IMR-90 (cell line): ENCODE results near the gene OMD. TPM values are rescaled to one million over a fixed set of nuclear protein-coding genes. Genes with fewer than 3 reads are reported as not detected.

Experiments
- ATAC-seq: fragments of 200-7000 bp; cut with Tn5 transposase; 2 replicates; pipeline ENCODE4 v1.9.1; 2020; ENCODE audit warnings: low read depth, mild to moderate bottlenecking, moderate library complexity
- BruUV-seq: library from RNA; stranded (reverse); fragments of 400-500 nt; replicated peaks from 2 replicates; lab custom pipeline; 2021; lab: Mats Ljungman, UMichigan
- CTCF ChIA-PET: fragments of 300-600 bp; formaldehyde crosslinking; extraction: SDS; loops from one replicate; lab custom pipeline; 2021; ENCODE audit warnings: antibody characterized with exemption; lab: Yijun Ruan, JAX
- POLR2A ChIA-PET: fragments of 300-600 bp; sonication (Branson Sonifier 250); formaldehyde crosslinking; loops from one replicate; lab custom pipeline; 2022; ENCODE audit warnings: antibody characterized with exemption; ENCODE audit not compliant: unreplicated experiment; lab: Charles Lee
- DNase-seq: peaks from one replicate; pipeline ENCODE4 v3.0.0; 2013
- H2AFZ ChIP-seq: replicated peaks from 2 replicates; pipeline ENCODE3; 2013; ENCODE audit warnings: low read length, mild to moderate bottlenecking; ENCODE audit not compliant: poor library complexity
- H2AK5ac ChIP-seq: 2 replicates; pipeline ENCODE4 v1.6.1; 2013; ENCODE audit warnings: low read depth, low read length, inconsistent platforms
- H2AK9ac ChIP-seq: replicated peaks from 2 replicates; pipeline ENCODE3; 2013; ENCODE audit warnings: mild to moderate bottlenecking, low read depth, low read length, moderate library complexity; ENCODE audit not compliant: poor library complexity
- H2BK120ac ChIP-seq: 2 replicates; pipeline ENCODE4 v1.6.1; 2013; ENCODE audit warnings: low read depth, low read length, inconsistent platforms
- H2BK15ac ChIP-seq: 3 replicates; pipeline ENCODE4 v1.6.1; 2013; ENCODE audit warnings: low read depth, low read length, inconsistent platforms
- H2BK20ac ChIP-seq: 2 replicates; pipeline ENCODE4 v1.6.1; 2013; ENCODE audit warnings: low read depth, mild to moderate bottlenecking, inconsistent platforms, low read length, moderate library complexity
- H2BK5ac ChIP-seq: 2 replicates; pipeline ENCODE4 v1.6.1; 2013; ENCODE audit warnings: mild to moderate bottlenecking, low read depth, low read length, inconsistent platforms; ENCODE audit not compliant: poor library complexity, severe bottlenecking
- H3K14ac ChIP-seq: replicated peaks from 2 replicates; pipeline ENCODE4 v1.6.1; 2013; ENCODE audit warnings: low read depth, low read length, inconsistent platforms
- H3K18ac ChIP-seq: 2 replicates; pipeline ENCODE4 v1.6.1; 2013; ENCODE audit warnings: low read depth, low read length, control low read depth
- H3K23ac ChIP-seq: 2 replicates; pipeline ENCODE4 v1.6.1; 2013; ENCODE audit warnings: low read depth, low read length, inconsistent platforms
- H3K27ac ChIP-seq: 2 replicates; pipeline ENCODE4 v1.5.1; 2013; ENCODE audit warnings: mild to moderate bottlenecking, control low read depth, low read length; ENCODE audit not compliant: insufficient read depth
- H3K27me3 ChIP-seq: 2 replicates; pipeline ENCODE4 v1.6.1; 2013; ENCODE audit warnings: low read length; ENCODE audit not compliant: control insufficient read depth, insufficient read depth
- H3K36me3 ChIP-seq: 2 replicates; pipeline ENCODE4 v1.6.1; 2013; ENCODE audit warnings: low read length, mixed read lengths; ENCODE audit not compliant: control insufficient read depth, insufficient read depth
- H3K4ac ChIP-seq: 2 replicates; pipeline ENCODE4 v1.6.1; 2013; ENCODE audit warnings: low read depth, low read length, inconsistent platforms
- H3K4me1 ChIP-seq: 2 replicates; pipeline ENCODE4 v1.6.1; 2013; ENCODE audit warnings: low read length, mixed read lengths; ENCODE audit not compliant: control insufficient read depth, insufficient read depth
- H3K4me2 ChIP-seq: 2 replicates; pipeline ENCODE4 v1.6.1; 2013; ENCODE audit warnings: low read depth, mild to moderate bottlenecking, control low read depth, low read length, moderate library complexity
- H3K4me3 ChIP-seq: 2 replicates; pipeline ENCODE4 v1.5.1; 2013; ENCODE audit warnings: low read depth, mild to moderate bottlenecking, control low read depth, low read length, moderate library complexity; ENCODE audit not compliant: insufficient read depth
- H3K56ac ChIP-seq: 2 replicates; pipeline ENCODE4 v1.6.1; 2013; ENCODE audit warnings: low read length, inconsistent platforms; ENCODE audit not compliant: insufficient read depth; ENCODE audit errors: extremely low read depth
- H3K79me1 ChIP-seq, 2 experiments: 2 replicates each; pipeline ENCODE4 v1.6.1; 2013; ENCODE audit warnings: low read length in 2 of 2, inconsistent platforms in 1 of 2, low read depth in 1 of 2
- H3K9ac ChIP-seq: 2 replicates; pipeline ENCODE4 v1.6.1; 2013; ENCODE audit warnings: low read depth, low read length, control low read depth
- H3K9me1 ChIP-seq: 2 replicates; pipeline ENCODE4 v1.6.1; 2013; ENCODE audit warnings: low read length, inconsistent platforms; ENCODE audit not compliant: insufficient read depth
- H3K9me3 ChIP-seq: 2 replicates; pipeline ENCODE4 v1.6.1; 2013; ENCODE audit warnings: low read length; ENCODE audit not compliant: control insufficient read depth, insufficient read depth
- H4K20me1 ChIP-seq: 2 replicates; pipeline ENCODE4 v1.6.1; 2013; ENCODE audit warnings: low read length, inconsistent platforms; ENCODE audit not compliant: insufficient read depth
- H4K5ac ChIP-seq: 2 replicates; pipeline ENCODE4 v1.6.1; 2013; ENCODE audit warnings: mild to moderate bottlenecking, low read depth, low read length, control low read depth
- H4K8ac ChIP-seq, 2 experiments: 2 replicates each; pipeline ENCODE4 v1.6.1; 2013; ENCODE audit warnings: low read depth in 2 of 2, low read length in 2 of 2, control low read depth in 1 of 2, inconsistent platforms in 1 of 2
- H4K91ac ChIP-seq: 2 replicates; pipeline ENCODE4 v1.6.1; 2013; ENCODE audit warnings: low read depth, low read length, inconsistent platforms; ENCODE audit not compliant: insufficient read depth
- MXI1 ChIP-seq: IDR thresholded peaks from 2 replicates; pipeline ENCODE4 v1.6.1; 2012; ENCODE audit warnings: low read depth, mild to moderate bottlenecking, low read length, moderate library complexity, borderline replicate concordance
- NFE2L2 ChIP-seq: fragments of 150-350 bp; IDR thresholded peaks from 2 replicates; pipeline ENCODE4 v1.6.1; 2016; ENCODE audit warnings: low read depth, mild to moderate bottlenecking, low read length
- USF2 ChIP-seq: fragments of 150-350 bp; IDR thresholded peaks from 2 replicates; pipeline ENCODE4 v1.6.1; 2017; ENCODE audit warnings: mild to moderate bottlenecking, antibody characterized with exemption, low read length, low read depth
- dilution Hi-C: fragments of 300-500 bp; cut with HindIII; formaldehyde crosslinking; loops from one replicate; pipeline ENCODE4 v1.14.3; 2018; ENCODE audit warnings: low sequenced_read_pairs; ENCODE audit not compliant: unreplicated experiment
- in situ Hi-C: fragments of 300-500 bp; cut with MboI; formaldehyde crosslinking; loops from 3 replicates; pipeline ENCODE4 v1.14.3; 2019; ENCODE audit warnings: low sequenced_read_pairs, inconsistent platforms, mixed read lengths
- intact Hi-C: fragments of 100-400 bp; cut with micrococcal nuclease; formaldehyde crosslinking; loops from 2 replicates; pipeline ENCODE4 v1.10.0; 2022
- polyA plus RNA-seq, 3 experiments: library from polyadenylated mRNA; depleted of rRNA; stranded (reverse); fragments of >200 nt; gene quantifications; 2 replicates each; pipeline ENCODE4 v1.2.3, GENCODE V29; 2012; ENCODE audit warnings: low replicate concordance in 1 of 3
- total RNA-seq: library from RNA; depleted of rRNA; stranded (reverse); fragments of >200 nt; gene quantifications from 2 replicates; pipeline ENCODE4 v1.2.3, GENCODE V29; 2012
- TF ChIP-seq, protein P1 (sequence below): conservative IDR thresholded peaks from 2 replicates; pipeline ENCODE4 v1.5.1; 2012; ENCODE audit warnings: mild to moderate bottlenecking, low read depth, low read length, improper control_type of control experiment

Gene OMD
- total and polyA plus RNA-seq, 2 of the 4 experiments (the other 2 are of a cell fraction), result not detected

- Histone ChIP-seq H3K4me2 (no peak overlapping the region), H3K79me1 (no peaks in the 10 kb centered on the region), H4K5ac (no peak overlapping the region), H3K9me1 (no peaks in the 10 kb centered on the region), H2BK15ac (no peak overlapping the region), H3K9me3 (no peaks in the 10 kb centered on the region), H3K14ac (no peak overlapping the region), H3K27ac (no peak overlapping the region), H2BK5ac (no peak overlapping the region), H3K36me3 (no peaks in the 10 kb centered on the region), H2BK20ac (no peak overlapping the region), H3K56ac (no peak overlapping the region), H2BK120ac (no peak overlapping the region), H4K8ac (no peak overlapping the region), H3K4ac (no peak overlapping the region), H3K4me1 (no peaks in the 10 kb centered on the region), H3K4me3 (no peak overlapping the region), H3K27me3 (no peaks in the 10 kb centered on the region; the same call in 1 of the 2 replicates), H3K9ac (no peak overlapping the region), H3K18ac (no peak overlapping the region), H3K23ac (no peak overlapping the region), H4K20me1 (no peaks in the 10 kb centered on the region), H2AK5ac (no peak overlapping the region), H2AFZ (no peak overlapping the region), H4K91ac (no peak overlapping the region), H2AK9ac (no peak overlapping the region)
- dilution Hi-C loops (no loop called here), in situ Hi-C loops (no loop called here), intact Hi-C loops (no loop called here)
- DNase-seq, result no peak
- no TSS peak for BruUV-seq
- no peak for TF ChIP-seq MXI1
- TF ChIP-seq USF2, result no peak
- TF ChIP-seq NFE2L2, result no peak
- TF ChIP-seq, protein P1, sequence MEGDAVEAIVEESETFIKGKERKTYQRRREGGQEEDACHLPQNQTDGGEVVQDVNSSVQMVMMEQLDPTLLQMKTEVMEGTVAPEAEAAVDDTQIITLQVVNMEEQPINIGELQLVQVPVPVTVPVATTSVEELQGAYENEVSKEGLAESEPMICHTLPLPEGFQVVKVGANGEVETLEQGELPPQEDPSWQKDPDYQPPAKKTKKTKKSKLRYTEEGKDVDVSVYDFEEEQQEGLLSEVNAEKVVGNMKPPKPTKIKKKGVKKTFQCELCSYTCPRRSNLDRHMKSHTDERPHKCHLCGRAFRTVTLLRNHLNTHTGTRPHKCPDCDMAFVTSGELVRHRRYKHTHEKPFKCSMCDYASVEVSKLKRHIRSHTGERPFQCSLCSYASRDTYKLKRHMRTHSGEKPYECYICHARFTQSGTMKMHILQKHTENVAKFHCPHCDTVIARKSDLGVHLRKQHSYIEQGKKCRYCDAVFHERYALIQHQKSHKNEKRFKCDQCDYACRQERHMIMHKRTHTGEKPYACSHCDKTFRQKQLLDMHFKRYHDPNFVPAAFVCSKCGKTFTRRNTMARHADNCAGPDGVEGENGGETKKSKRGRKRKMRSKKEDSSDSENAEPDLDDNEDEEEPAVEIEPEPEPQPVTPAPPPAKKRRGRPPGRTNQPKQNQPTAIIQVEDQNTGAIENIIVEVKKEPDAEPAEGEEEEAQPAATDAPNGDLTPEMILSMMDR, result no peak
- no peak for ATAC-seq
- ChIA-PET POLR2A (no interaction called here), CTCF (no interaction called here)
These were observed 22.3 kb upstream of the OMD start for GRCh38 chr9:92446536-92446935.
